GM04504 (cell line): ENCODE data around the gene POTEM.
"Not testable (repeated sequence)": the region's sequence is repeated elsewhere in the genome, so short reads cannot be mapped to it uniquely, and the experiment has no call there.

Experiments used
- DNase-seq: peaks from one replicate; pipeline ENCODE4 v3.0.0-alpha.2; 2012; ENCODE audit warnings: low read depth

The POTEM gene

GRCh38 chr14:18967134-18967533 is at the start of gene POTEM:
POTEM (plus strand) TSS chr14:18967434; CDS start chr14:18967486, 52 bp downstream.
- DNase-seq = not testable (repeated sequence)

DNA sequence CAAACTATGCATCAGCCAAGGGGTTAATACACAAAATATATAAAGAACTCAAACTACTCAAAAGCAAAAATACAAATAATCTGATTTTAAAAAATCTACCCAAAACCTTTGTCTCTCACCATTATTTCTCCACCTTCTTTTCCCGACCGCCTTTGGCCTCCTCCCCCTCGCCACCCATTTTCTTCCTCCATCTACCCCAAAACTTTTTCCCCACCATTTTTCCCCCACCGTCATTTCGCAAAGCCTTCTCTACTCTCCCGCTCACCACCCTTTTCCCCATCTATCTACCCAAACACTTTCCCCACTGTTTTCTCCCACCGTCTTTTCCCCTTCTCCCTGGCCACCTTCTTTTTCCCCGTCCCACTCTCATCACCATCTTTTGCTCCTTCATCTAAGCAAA is 48.9 kb upstream of the POTEM start:
- DNase-seq = not testable (repeated sequence)

- not testable (repeated sequence) for DNase-seq
Measured at GRCh38 chr14:18920052-18920451, 47.2 kb upstream of the POTEM start.

DNA sequence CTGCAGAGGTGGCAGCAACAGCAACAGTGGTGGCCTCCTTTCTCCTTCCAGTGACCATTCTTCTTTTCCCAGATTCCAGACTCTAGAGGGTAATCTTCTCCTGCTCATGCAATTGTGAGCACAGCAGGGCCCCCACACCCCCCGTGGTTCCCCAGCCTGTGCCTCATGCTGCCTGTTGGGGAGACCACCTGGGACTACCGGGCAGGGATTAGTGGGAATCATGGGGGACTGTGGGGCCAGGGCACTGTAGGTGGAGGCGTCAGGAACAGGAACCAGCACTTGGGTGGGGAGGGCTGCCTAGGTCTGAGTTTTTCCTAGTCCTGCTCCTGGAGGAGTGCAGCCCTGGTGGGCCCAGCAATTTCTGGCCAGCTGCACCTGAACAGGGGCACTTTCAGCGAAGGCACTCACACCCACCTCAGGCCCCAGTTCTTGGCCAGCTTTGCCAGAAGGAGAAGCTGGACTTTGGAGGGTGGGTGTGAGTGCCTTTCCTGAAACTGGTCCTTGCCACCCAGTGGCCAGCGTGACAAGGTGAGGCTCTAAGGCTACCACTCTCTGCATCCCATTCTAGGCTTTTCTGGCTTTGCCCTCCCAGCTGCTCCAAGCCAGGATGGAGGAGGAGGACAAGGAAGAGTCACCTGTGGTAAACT is 46.1 kb upstream of the POTEM start:
- DNase-seq = not testable (repeated sequence)

DNA sequence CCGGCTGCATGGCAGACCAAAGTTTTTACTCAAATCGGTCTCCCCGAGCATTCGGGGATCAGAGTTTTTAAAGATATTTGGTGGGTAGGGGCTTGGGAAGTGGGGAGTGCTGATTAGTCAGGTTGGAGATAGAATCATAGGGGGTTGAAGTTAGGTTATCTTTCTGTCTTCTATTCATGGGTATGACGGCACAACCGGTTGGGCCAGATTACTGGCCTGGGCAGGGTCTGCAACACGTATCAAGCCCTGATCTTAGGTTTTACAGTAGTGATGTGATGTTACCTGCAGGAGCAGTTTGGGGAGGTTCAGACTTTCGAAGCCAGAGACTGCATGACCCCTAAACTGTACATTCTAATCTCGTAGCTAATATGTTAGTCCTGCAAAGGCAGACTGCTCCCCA is 30.4 kb upstream of the POTEM start:
- not testable (repeated sequence) for DNase-seq

DNA sequence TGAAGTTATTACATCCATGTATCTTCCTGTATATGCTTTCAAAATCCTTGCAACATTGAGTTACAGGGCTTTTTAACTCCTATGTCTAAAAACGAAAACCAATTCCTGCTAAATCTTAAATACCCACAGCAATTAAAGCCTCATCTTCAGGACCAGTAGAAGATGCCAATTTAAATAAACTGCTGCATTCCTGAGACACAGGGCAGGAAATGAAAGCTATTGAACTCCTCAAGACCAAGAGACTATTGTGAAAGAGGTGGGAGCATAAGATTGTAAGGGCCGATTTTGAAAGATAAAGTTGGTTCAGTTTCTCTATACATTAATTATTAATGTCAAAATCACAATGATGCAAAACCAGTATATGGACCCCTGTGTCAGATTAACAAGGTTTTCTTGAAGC is 28.5 kb upstream of the POTEM start:
- not testable (repeated sequence) for DNase-seq

DNA sequence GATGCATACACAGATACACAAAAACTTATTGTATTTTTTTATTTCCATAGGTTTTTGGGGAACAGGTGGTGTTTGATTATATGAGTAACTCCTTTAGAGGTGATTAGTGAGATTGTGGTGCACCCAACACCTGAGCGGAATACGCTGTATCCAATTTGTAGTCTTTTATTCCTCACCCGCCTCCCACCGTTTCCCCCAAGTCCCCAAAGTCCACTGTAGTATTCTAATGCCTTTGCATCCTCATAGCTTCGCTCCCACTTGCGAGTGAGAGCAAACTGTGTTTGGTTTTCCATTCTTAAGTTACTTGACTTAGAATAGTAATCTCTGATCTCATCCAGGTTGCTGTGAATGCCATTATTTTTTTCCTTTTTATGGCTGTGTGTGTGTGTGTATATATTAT is 17.3 kb upstream of the POTEM start:
- DNase-seq = not testable (repeated sequence)

- DNase-seq = not testable (repeated sequence)
Measured at GRCh38 chr14:18953085-18953484, 14.1 kb upstream of the POTEM start.

DNA sequence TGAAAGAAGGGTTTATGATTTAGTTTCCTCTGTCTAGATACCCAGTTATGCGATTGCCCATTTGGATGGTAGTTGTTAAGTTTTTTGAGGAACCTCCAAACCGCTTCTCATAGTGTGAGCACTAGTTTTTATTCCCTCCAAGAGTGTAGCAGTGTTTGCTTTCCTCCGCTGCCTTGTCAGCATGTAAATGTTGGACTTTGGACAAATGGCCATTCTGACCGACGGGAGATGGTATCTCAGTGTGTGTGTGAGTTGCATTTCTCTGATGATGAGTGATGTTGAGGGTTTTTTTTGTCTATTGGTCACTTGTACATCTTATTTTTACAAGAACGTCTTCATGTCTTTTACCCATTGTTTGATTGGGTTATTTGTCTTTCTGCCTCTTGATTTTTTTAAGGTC is 11.4 kb upstream of the POTEM start:
- DNase-seq = not testable (repeated sequence)

- DNase-seq = not testable (repeated sequence)
Measured at GRCh38 chr14:18961576-18961975, 5.7 kb upstream of the POTEM start.

DNA sequence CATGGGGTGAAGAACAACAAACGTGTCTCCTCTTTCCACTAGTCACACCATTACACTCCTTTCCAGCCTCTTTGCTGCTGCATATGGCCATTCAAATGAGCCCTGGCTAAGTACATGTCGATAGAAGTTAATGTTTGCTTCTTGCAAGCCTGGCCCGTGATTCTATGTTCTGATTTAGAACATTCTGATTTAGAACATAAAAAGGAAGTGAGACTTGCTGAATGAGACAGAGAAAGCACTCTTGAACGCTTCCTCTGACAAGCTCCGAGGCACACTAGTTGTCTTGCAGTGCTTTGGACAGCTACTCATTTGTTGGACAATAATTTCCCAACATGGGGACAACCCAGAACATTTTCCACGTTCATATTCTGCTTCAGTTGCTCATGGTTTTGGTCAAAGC is 5.1 kb upstream of the POTEM start:
- not testable (repeated sequence) for DNase-seq

- DNase-seq = not testable (repeated sequence)
Measured at GRCh38 chr14:18963276-18963675, 4.0 kb upstream of the POTEM start.

GRCh38 chr14:18964878-18965277 is 2.4 kb upstream of the POTEM start:
- DNase-seq = not testable (repeated sequence)

DNA sequence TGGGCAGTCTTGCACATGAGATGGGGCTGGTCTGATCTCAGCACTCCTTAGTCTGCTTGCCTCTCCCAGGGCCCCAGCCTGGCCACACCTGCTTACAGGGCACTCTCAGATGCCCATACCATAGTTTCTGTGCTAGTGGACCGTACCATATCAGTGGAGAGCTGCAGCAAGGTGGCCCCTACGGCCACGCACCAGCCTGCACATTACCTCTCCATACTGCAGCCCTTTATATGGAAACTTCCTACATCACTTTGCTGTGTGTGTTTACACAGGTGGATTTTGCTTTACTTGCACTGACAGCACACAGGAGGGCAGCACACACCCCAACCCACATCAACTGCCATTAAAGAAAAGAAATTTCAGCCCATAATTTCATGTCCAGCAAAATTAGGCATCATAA is 35.3 kb downstream of the POTEM start:
- not testable (repeated sequence) for DNase-seq

DNA sequence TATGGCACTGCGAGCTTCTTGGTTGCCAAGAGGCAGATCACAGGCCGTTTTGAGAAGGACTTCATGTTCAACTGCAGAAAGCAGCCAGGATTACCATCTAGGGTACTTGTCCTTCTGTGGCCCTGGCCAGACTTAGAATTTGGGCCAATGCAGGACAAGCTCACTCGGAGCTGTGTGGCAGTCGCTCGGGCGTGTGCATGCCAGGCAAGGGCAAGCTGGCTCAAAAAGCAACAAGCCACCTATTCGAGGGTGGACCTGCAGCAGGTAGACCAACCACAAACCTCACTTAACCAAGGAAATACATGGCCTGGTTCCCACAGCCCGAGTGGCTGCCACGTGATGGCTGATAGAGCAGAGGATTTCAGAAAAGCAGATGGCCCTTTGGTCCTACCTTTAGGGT is 39.3 kb downstream of the POTEM start:
- DNase-seq = not testable (repeated sequence)

DNA sequence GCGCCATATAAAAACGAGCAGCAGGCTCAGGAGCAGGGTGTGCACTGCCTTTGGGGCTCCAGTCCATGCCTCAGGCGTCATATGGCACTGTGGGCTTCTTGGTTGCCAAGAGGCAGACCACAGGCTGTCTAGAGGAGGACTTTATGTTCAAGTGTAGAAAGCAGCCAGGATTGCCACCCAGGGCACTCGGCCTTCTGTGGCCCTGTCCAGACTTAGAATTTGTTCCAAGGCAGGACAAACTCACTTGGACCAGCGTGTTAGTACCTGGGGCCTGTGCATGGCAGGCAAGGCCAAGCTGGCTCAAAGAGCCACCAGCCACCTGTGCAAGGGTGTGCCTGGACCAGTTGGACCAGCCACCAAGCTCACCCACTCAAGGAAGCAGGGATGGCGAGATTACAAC is 40.4 kb downstream of the POTEM start:
- DNase-seq = not testable (repeated sequence)

- not testable (repeated sequence) for DNase-seq
Measured at GRCh38 chr14:19011029-19011428, 43.8 kb downstream of the POTEM start.

- not testable (repeated sequence) for DNase-seq
Measured at GRCh38 chr14:19011703-19012102, 44.5 kb downstream of the POTEM start.

- DNase-seq = not testable (repeated sequence)
Measured at GRCh38 chr14:19015185-19015584, 48.0 kb downstream of the POTEM start.

GRCh38 chr14:19025080-19025589 is 57.9 kb downstream of the POTEM start:
- DNase-seq = not testable (repeated sequence)

GRCh38 chr14:19026649-19027351 is 59.6 kb downstream of the POTEM start:
- DNase-seq = not testable (repeated sequence)

GRCh38 chr14:19027895-19028294 is 60.7 kb downstream of the POTEM start:
- DNase-seq = not testable (repeated sequence)

DNA sequence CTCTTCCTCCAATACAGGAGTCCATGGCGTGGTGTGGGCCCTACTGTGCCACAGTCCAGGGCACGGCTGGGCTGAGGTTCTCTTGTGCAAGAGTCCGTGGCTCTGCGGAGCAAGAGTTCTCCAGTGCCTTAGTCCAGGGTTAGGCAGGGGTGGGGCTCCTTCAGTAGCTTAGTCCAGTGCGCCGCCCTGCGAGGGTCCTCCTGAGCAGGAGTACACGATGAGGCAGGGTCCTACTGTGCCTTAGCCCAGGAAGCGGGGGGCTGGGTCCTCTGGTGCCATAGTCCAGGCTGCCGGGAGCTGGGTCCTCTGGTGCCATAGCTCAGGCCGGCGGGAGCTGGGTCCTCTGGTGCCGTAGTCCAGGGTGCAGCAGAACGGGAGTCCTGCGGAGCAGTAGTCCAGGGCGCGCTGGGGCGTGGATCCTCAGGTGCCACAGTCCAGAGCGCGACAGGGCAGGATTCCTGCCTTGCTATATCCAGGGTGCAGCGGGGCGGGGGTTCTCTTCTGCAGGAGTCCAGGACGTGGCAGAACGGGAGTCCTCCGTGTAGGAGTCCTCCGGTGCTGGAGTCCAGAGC is 69.7 kb downstream of the POTEM start:
- not testable (repeated sequence) for DNase-seq
